Measurements from ENCODE around the gene ADAMTS2.
"Not testable (repeated sequence)": the region's sequence is repeated elsewhere in the genome, so short reads cannot be mapped to it uniquely, and the experiment has no call there.

ADAMTS2 gene

GRCh38 chr5:179122411-179123108 is 222.7 kb downstream of the ADAMTS2 start:
- no peak for DNase-seq

DNA sequence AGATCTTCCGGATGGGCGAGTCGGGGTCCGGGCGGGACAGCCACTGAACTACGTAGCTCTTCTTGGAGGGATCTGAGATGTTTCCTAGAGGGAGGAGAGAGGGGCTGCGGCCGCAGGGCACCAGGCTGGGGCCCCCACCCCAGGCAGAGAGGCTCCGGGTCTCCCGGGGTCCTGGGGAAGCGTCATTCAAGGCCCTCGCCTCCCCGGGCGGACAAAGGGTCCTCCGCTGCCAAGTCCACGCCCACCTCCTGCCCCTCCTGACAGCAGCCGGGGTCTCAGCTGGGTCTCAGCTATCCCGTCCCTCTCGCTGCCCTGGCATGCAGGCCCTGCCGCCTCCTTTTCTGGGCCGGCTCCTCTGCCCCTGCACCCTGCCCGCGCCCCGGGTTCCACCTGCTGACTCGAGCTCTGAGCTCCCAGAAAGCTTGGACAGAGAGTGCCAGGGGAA is 223.6 kb downstream of the ADAMTS2 start:
- DNase-seq, result no peak

GRCh38 chr5:179120951-179121666 is 224.2 kb downstream of the ADAMTS2 start:
- no peak for DNase-seq

DNA sequence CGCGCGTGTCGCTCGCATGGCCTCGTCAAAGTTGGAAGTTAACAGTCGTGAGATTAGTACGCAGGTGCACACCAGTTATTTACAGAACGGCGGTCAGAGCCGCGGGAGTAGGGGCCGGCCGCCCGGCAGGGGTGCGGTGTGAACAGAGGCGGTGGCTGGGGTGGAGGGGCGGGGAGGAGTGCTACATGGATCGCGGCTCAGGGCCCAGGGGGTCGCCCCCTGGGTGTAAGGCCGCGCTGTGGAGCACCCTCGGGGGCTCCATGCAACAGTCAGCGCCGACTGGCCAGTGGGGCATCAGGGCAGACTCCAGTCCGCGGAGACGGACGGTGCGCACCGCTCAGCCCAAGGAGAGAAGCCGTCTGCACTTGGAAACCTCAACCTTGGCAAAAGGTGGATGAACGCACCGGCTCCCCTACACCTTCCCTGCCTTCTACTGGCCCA is 224.8 kb downstream of the ADAMTS2 start:
- no peak for DNase-seq

DNA sequence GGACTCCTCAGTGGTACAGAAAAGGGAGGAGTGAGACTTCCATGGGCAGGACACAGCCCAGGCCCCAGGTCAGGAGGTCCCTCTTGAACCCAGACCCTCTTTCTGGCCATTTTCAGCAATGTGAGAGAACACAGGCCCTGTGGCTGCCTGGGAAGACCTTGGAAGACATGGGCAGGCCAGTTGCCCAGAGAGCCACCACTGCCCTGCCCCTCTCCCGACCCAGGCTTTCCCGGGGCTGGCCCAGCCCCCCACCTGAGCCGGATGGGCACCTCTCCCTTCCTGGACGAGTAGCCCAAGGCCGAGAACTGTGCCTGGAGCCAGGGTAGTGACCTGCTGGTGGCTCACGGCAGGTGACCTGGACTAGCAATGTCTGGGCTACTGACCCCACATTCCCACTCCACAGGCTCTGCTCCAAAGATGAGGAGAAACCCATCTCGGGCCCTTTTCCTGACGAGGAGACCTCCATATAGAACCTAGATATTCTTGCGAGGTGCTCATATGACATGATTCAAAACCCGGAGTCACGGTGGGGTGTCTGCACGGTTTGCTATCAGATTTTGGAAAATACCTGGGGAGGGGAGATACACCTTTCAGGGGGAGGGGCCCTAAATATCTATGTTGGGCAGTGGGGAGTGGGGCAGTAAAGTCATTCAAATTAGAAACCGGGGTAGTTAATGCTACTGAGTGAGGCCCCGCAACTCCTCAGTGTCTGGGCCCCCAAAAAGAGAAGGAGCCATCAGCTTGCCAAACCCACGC is 225.7 kb downstream of the ADAMTS2 start:
- DNase-seq, result no peak

- no peak for DNase-seq
Observed at GRCh38 chr5:179118756-179119414, 226.4 kb downstream of the ADAMTS2 start.

GRCh38 chr5:179118338-179118737 is 226.9 kb downstream of the ADAMTS2 start:
- DNase-seq, result no peak

DNA sequence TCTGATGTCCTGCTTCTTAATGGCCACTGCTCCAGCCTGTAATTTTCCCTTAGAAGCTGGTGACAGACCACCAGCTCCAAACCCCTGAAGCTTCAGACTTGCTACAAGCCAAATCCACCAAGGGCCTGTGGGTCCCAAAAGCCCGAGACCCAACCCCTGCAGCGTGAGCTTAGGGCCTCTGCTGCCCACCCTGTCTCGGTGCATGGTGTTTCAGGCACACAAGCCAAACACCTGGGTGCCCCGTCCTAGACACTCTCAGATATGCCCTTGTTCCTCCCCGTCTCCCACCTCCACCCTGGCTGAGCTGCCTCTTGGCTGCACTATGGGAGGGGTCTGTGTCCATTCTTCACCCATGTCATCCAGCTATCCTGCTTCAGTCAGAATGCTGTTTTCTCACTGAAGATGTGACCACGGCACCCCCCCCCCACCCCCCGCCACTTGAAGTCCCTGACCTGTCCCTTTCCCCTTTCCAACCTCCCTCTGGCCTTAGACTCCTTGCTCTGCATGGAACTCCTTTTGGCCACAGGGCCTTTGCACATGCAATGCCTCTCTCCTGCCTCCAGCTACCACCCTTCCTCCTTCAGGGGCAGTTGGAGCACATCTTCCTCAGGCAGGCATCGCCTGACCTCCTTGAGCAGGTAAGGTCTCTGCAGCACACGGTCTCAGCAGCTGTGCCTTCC is 229.3 kb downstream of the ADAMTS2 start:
- DNase-seq, result no peak

GRCh38 chr5:179115307-179115706 is 230.0 kb downstream of the ADAMTS2 start:
- DNase-seq, result no peak

DNA sequence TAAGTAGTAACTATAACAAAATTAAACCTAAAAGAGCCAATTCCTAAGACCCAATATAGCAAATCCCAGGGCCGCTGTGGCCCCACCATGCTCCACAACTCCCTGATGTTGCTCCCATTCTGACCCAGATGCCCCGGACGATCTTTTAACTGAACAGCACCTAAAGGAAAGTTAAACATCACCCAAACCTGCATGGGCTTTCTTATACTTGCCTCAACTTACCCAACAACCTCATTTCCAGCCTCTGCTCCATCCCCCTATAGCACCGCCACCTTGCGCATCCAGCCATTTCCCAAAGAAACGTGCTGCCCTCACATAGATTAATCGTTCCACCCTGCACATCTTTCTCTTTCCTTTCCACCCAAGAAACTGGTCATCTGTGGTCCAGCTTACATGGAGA is 230.5 kb downstream of the ADAMTS2 start:
- DNase-seq, result no peak

DNA sequence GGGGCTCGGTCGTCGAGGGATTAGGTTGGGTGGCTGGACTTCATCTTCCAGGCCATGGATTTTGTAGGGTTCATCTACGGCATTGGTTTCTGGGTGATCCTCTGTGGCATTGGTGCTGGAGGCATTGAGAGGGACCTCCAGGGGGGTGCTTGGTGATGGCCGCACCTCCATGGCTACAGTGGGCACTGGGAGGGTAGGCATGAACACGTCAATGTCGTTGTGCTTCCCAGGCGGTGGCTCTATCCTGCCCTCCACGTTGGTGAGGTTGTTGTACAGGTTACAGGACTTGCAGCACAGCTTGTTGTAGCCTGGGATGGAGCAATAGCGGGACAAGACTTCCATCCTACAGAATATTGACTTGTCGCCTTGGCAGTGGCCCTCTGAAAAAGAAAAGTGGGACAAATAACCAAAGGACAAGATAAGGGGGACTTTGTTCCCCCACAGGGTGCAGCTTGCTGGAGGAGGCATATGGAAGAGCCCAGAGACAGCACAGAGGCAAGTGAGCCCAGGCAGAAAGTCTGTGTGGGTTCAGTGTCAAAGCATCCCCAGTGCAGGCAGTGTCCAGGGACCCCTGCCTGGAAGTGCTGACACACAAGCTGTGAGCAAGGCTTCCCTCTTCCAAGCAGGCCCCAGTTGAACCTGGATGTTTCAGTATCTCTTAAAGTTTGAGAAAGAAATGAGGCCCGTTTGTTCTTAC is 231.2 kb downstream of the ADAMTS2 start:
- DNase-seq, result no peak

GRCh38 chr5:179113143-179113530 is 232.1 kb downstream of the ADAMTS2 start:
- DNase-seq, result no peak

GRCh38 chr5:179112469-179113142 is 232.7 kb downstream of the ADAMTS2 start:
- DNase-seq, result no peak

DNA sequence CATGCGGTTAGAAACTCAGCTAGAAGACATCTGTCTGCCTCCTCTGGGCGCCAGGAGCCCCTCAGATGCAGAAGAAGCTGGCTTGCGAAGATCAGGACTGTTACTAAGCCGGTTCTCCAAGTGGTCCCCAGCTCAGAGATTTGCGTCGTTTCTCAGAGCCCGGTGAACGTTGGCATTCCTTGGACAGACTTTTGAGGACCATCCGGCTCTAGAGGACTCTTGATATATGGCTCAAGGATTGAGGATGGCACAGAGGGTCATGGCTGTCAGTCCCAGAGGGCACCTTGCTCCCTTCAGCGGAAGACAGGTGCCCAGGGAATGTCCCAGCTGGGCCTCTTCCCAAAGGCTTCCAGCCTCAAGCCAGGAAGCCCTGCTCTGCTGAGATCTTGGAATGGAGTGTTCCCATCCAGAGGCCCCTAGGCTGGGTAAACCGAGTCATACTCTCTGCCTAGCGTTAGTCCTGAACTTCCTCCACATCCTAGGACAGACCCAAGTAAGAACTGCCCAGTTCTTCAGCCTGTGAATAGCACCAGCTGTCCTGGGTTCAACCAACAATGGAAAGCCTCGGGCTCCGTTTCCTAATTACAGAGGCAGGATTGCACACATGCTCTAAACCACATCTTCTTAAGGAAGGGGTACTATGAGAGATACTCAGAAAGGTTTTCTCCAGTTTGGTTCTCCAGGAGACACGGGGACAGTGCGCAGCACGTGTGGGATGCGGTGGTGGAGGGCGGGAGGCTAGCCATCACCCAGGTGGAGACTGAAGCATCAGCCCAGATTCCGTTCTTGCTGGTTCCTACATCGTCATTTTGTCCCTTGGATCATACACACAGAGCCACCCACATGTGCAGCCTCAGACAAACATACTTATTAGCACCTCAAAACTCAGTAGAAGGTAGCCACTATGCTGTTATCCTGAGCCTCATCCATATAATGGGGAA is 233.7 kb downstream of the ADAMTS2 start:
- no peak for DNase-seq

GRCh38 chr5:179110528-179110927 is 234.7 kb downstream of the ADAMTS2 start:
- no peak for DNase-seq

GRCh38 chr5:179101282-179101681 is 244.0 kb downstream of the ADAMTS2 start:
- not testable (repeated sequence) for DNase-seq

DNA sequence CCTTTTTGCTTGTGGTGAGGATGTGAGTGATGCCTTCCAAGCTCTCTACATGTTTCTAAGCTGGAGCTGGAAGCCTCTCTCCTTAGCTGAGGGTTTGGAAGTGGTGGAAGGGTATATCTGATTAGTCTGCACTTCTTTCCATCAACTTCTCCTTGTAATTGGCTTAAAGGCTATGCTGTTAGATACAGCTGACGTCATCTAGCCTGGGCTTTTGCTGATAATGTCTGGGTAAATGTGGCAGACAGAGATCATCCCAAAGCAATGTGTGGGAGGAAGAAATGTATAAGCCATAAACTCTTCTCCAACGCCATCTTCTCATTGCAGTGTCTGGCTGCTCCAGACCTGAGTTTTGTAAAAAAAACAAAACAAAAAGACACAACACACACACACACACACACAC is 255.8 kb downstream of the ADAMTS2 start:
- no peak for DNase-seq

- DNase-seq, result no peak
Observed at GRCh38 chr5:179080724-179081123, 264.5 kb downstream of the ADAMTS2 start.

DNA sequence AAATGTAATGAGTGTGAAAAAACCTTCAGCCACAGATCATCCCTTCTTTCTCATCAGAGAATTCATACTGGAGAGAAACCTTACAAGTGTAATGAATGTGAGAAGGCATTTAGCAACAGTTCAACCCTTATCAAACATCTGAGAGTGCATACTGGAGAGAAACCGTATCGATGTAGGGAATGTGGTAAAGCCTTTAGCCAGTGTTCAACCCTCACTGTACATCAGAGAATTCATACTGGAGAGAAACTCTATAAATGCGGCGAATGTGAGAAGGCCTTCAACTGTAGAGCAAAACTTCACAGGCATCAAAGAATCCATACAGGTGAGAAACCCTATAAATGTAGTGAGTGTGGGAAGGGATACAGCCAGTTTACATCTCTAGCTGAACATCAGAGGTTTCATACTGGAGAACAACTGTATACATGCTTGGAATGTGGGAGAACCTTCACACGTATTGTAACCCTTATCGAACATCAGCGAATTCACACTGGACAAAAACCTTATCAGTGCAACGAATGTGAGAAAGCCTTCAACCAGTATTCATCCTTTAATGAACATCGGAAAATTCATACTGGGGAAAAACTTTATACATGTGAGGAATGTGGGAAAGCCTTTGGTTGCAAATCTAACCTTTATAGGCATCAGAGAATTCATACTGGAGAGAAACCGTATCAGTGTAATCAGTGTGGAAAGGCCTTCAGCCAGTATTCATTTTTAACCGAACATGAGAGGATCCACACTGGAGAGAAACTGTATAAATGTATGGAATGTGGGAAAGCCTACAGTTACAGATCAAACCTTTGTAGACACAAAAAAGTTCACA is 265.9 kb downstream of the ADAMTS2 start:
- DNase-seq, result no peak
